ENCODE measurements around the gene FGR. TPM values are rescaled to one million over a fixed set of nuclear protein-coding genes. Genes with fewer than 3 reads are reported as not detected.

The FGR gene
- total RNA-seq, 4 donors from 2014 or later, result 3.0 to 9.2 (median 5.9) TPM

DNA sequence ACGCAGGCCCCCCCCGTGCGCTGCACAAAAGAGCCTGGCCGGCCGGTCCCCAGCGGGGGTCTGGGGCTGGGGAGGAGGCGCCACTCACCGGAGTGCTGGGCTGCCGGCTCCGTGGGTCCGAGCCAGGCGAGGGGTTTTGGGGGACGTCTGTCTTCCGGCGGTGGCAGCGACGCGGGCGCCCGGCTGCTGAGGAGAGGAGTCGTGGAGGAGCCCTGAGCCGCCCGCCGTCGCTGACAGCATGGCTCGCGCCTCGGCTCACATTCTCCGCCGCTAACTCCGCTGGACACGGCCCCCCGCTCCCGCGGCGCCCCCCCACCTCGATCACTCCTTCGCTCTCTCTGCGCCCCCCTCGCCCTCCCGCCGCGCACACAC, 31.7 kb downstream of the FGR start:
- TF ChIP-seq EP300 (IDR thresholded peaks at IDR 0.05), result no peak
- peak in 1 of 3 donors; percentile 51 for TF ChIP-seq POLR2AphosphoS5 (IDR thresholded peaks at IDR 0.05)
- DNase-seq (ENCODE audit: low spot score in 2 of 2), result peak; percentile 83 to 86
- Histone ChIP-seq H3K9me3 (no peaks in the 10 kb centered on the region), H3K36me3 (no peaks in the 10 kb centered on the region), H3K4me1 (peaks cover 67% of the 10 kb centered on the region), H3K27ac (peak overlapping the region; percentile 95), H3K27me3 (no peaks in the 10 kb centered on the region), H3K4me3 (peak overlapping the region; percentile 92)
- 0% methylated on average over 3 of the region's 43 CpGs for WGBS

- Histone ChIP-seq H3K4me1 (peaks cover 73% of the 10 kb centered on the region), H3K36me3 (no peaks in the 10 kb centered on the region), H3K27ac (peak overlapping the region; percentile 95), H3K9me3 (no peaks in the 10 kb centered on the region), H3K4me3 (peak overlapping the region; percentile 92), H3K27me3 (no peaks in the 10 kb centered on the region)
- DNase-seq (ENCODE audit: low spot score in 2 of 2), result peak; percentile 84 to 88
- WGBS, result 0% methylated on average over 10 of the region's 54 CpGs
- TF ChIP-seq POLR2AphosphoS5 (IDR thresholded peaks at IDR 0.05), result no peak
- TF ChIP-seq POLR2A (IDR thresholded peaks at IDR 0.05), result no peak
- no peak for TF ChIP-seq EP300 (IDR thresholded peaks at IDR 0.05)
- TF ChIP-seq, protein P1, sequence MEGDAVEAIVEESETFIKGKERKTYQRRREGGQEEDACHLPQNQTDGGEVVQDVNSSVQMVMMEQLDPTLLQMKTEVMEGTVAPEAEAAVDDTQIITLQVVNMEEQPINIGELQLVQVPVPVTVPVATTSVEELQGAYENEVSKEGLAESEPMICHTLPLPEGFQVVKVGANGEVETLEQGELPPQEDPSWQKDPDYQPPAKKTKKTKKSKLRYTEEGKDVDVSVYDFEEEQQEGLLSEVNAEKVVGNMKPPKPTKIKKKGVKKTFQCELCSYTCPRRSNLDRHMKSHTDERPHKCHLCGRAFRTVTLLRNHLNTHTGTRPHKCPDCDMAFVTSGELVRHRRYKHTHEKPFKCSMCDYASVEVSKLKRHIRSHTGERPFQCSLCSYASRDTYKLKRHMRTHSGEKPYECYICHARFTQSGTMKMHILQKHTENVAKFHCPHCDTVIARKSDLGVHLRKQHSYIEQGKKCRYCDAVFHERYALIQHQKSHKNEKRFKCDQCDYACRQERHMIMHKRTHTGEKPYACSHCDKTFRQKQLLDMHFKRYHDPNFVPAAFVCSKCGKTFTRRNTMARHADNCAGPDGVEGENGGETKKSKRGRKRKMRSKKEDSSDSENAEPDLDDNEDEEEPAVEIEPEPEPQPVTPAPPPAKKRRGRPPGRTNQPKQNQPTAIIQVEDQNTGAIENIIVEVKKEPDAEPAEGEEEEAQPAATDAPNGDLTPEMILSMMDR (IDR thresholded peaks at IDR 0.05), result no peak
Measured at GRCh38 chr1:27602462-27603308, 32.3 kb downstream of the FGR start.

GRCh38 chr1:27601771-27602461, 33.1 kb downstream of the FGR start:
- WGBS, result 9% methylated on average over 10 of the region's 23 CpGs
- no peak for TF ChIP-seq EP300 (IDR thresholded peaks at IDR 0.05)
- TF ChIP-seq POLR2A (IDR thresholded peaks at IDR 0.05), result no peak
- TF ChIP-seq, protein P1 (IDR thresholded peaks at IDR 0.05), result no peak
- Histone ChIP-seq H3K27me3 (no peaks in the 10 kb centered on the region), H3K9me3 (no peaks in the 10 kb centered on the region), H3K36me3 (no peaks in the 10 kb centered on the region), H3K4me3 (peak overlapping the region; percentile 92), H3K4me1 (peaks cover 78% of the 10 kb centered on the region), H3K27ac (peak overlapping the region; percentile 95)
- DNase-seq (ENCODE audit: low spot score in 2 of 2), result no peak

GRCh38 chr1:27601321-27601770, 33.6 kb downstream of the FGR start:
- Histone ChIP-seq H3K27me3 (no peaks in the 10 kb centered on the region), H3K4me3 (peak overlapping the region; percentile 92), H3K4me1 (peaks cover 78% of the 10 kb centered on the region), H3K36me3 (no peaks in the 10 kb centered on the region), H3K9me3 (no peaks in the 10 kb centered on the region), H3K27ac (peak overlapping the region; percentile 95)
- TF ChIP-seq, protein P1 (IDR thresholded peaks at IDR 0.05), result no peak
- TF ChIP-seq POLR2A (IDR thresholded peaks at IDR 0.05), result no peak
- no peak for TF ChIP-seq EP300 (IDR thresholded peaks at IDR 0.05)
- no peak for TF ChIP-seq POLR2AphosphoS5 (IDR thresholded peaks at IDR 0.05)
- no peak for DNase-seq (ENCODE audit: low spot score in 2 of 2)

DNA sequence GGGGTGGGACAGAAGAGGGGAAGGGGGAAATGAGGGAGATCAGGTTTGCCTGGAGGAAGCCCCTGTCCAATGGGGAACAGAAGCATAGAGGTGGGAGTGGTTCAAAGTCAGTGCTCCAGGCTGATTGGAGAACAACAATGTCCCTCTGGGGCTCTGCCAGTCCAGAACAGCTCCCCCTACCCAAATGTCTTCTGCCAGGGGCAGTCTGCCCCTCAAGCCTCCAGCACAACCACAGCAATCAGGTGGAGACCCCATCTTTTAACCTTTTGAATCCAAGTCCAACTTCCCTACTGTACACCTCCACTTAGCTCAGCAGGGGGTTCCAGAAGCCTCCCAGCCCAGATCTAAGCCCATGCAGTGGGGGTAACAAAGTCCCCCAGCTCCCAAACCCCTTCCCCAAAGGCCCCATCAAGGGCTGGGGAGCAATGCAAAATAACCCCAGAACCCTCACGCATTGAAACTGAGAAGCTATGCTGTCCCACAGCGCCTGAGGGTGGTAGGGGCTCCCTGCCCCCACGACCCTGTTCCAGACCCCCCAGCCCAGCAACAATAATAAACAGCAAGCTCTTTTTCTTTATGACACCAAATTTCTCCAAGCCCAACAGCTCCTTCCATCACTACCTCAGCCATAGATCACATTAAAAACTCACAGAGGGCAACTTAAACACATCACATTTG, 34.3 kb downstream of the FGR start:
- DNase-seq (ENCODE audit: low spot score in 2 of 2), result no peak
- Histone ChIP-seq H3K4me3 (peak overlapping the region; percentile 92), H3K27me3 (no peaks in the 10 kb centered on the region), H3K9me3 (no peaks in the 10 kb centered on the region), H3K4me1 (peaks cover 78% of the 10 kb centered on the region), H3K27ac (peak overlapping the region; percentile 95), H3K36me3 (peaks cover 3% of the 10 kb centered on the region)
- TF ChIP-seq EP300 (IDR thresholded peaks at IDR 0.05) (no peak), POLR2AphosphoS5 (IDR thresholded peaks at IDR 0.05) (no peak), POLR2A (IDR thresholded peaks at IDR 0.05) (no peak)
- TF ChIP-seq, protein P1 (IDR thresholded peaks at IDR 0.05), result no peak
- 40% methylated on average over 3 of the region's 3 CpGs for WGBS
